Measurements from ENCODE around the gene MAGI1.

DNA sequence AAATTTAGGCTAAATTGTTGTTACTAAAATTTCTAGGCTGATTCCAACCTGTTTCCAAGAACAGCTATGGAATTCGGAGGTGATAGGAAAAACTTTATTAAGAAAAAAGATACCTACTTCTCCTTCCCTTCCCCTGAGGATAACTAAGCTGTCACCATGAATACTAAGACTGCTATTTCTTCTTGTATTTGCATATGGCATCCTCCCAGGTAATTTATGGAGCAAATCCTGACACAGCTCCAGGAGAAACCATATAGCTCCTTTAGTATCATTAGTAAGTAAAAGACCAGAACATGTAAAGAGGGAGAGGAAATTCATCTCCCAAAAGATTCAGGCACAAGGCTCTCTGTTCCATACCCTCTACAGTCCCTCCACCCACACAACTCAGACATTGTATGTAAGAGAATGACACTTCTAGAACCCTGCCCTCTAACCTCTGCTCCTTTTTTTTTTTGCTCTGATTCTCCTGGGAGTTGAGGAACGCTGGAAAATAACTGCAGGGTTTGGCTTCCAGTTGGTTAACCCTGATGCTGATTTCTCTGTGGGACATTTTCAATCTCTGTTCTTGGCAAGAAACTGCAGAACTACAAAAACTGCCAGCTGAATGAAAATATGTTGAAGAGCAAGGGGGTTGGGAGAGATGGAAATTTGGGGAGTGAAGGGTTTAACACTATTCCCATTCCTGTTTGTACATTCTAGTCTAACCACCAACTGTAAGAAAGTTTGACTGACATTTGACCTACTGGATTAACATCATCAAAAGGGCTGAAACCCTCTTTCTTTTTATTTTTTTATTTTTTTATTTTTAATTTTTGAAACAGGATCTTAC is 14.2 kb upstream of the MAGI1 start:
- no peak for TF ChIP-seq POLR2A (IDR thresholded peaks at IDR 0.05; ENCODE audit: low read depth, low read length)
- TF ChIP-seq POLR2AphosphoS5 (IDR thresholded peaks at IDR 0.05; ENCODE audit: low read depth, low read length): no peak

Measured in GM12892 (cell line).